ENCODE results near the gene NHERF1. TPM values are rescaled to one million over a fixed set of nuclear protein-coding genes. Genes with fewer than 3 reads are reported as not detected.

Gene NHERF1
- total and polyA plus RNA-seq, 4 donors = 13.8 to 79.1 (median 66.7) TPM

- no peak overlapping the region for H3K27ac ChIP-seq (ENCODE audit: low read depth, low read length)
- H3K27me3 ChIP-seq (ENCODE audit: control insufficient read depth, insufficient read depth, low read length) = no peaks in the 10 kb centered on the region
- H3K36me3 ChIP-seq (ENCODE audit: control insufficient read depth, insufficient read depth, low read length) = peaks cover 61% of the 10 kb centered on the region
- no peak overlapping the region for H3K4me3 ChIP-seq (ENCODE audit: low read depth, low read length)
- DNase-seq (ENCODE audit: low read depth in 4 of 6, low spot score in 6 of 6) = peak in 1 of 6 donors; percentile 60
- no peaks in the 10 kb centered on the region for H3K9me3 ChIP-seq (ENCODE audit: control insufficient read depth, insufficient read depth, low read length)
- 60% methylated on average over 16 of the region's 16 CpGs for WGBS (ENCODE audit: insufficient coverage)
- peaks cover 46% of the 10 kb centered on the region for H3K4me1 ChIP-seq (ENCODE audit: control insufficient read depth, insufficient read depth, low read length)
Observed at GRCh38 chr17:74770498-74771318, 22.3 kb downstream of the NHERF1 start.

GRCh38 chr17:74771319-74771914 is 23.0 kb downstream of the NHERF1 start:
- peaks cover 44% of the 10 kb centered on the region for H3K4me1 ChIP-seq (ENCODE audit: control insufficient read depth, insufficient read depth, low read length)
- 90% methylated on average over 8 of the region's 9 CpGs for WGBS (ENCODE audit: insufficient coverage)
- no peaks in the 10 kb centered on the region for H3K9me3 ChIP-seq (ENCODE audit: control insufficient read depth, insufficient read depth, low read length)
- DNase-seq (ENCODE audit: low read depth in 4 of 6, low spot score in 6 of 6) = no peak
- no peaks in the 10 kb centered on the region for H3K27me3 ChIP-seq (ENCODE audit: control insufficient read depth, insufficient read depth, low read length)
- no peak overlapping the region for H3K4me3 ChIP-seq (ENCODE audit: low read depth, low read length)
- H3K27ac ChIP-seq (ENCODE audit: low read depth, low read length) = no peak overlapping the region
- H3K36me3 ChIP-seq (ENCODE audit: control insufficient read depth, insufficient read depth, low read length) = peaks cover 61% of the 10 kb centered on the region

GRCh38 chr17:74772053-74772452 is 23.6 kb downstream of the NHERF1 start:
- H3K4me3 ChIP-seq (ENCODE audit: low read depth, low read length) = no peak overlapping the region
- H3K9me3 ChIP-seq (ENCODE audit: control insufficient read depth, insufficient read depth, low read length) = no peaks in the 10 kb centered on the region
- no peak for DNase-seq (ENCODE audit: low read depth in 4 of 6, low spot score in 6 of 6)
- H3K27me3 ChIP-seq (ENCODE audit: control insufficient read depth, insufficient read depth, low read length) = no peaks in the 10 kb centered on the region
- peaks cover 43% of the 10 kb centered on the region for H3K4me1 ChIP-seq (ENCODE audit: control insufficient read depth, insufficient read depth, low read length)
- H3K36me3 ChIP-seq (ENCODE audit: control insufficient read depth, insufficient read depth, low read length) = peaks cover 61% of the 10 kb centered on the region
- no peak overlapping the region for H3K27ac ChIP-seq (ENCODE audit: low read depth, low read length)
- WGBS (ENCODE audit: insufficient coverage) = 90% methylated on average over 12 of the region's 13 CpGs

GRCh38 chr17:74773414-74773813 is 25.0 kb downstream of the NHERF1 start:
- Histone ChIP-seq H3K27ac (ENCODE audit: low read depth, low read length) (no peak overlapping the region), H3K4me1 (ENCODE audit: control insufficient read depth, insufficient read depth, low read length) (peaks cover 34% of the 10 kb centered on the region), H3K4me3 (ENCODE audit: low read depth, low read length) (no peak overlapping the region), H3K9me3 (ENCODE audit: control insufficient read depth, insufficient read depth, low read length) (no peaks in the 10 kb centered on the region), H3K36me3 (ENCODE audit: control insufficient read depth, insufficient read depth, low read length) (peaks cover 53% of the 10 kb centered on the region), H3K27me3 (ENCODE audit: control insufficient read depth, insufficient read depth, low read length) (no peaks in the 10 kb centered on the region)
- 90% methylated on average over 5 of the region's 6 CpGs for WGBS (ENCODE audit: insufficient coverage)
- DNase-seq (ENCODE audit: low read depth in 4 of 6, low spot score in 6 of 6) = no peak

DNA sequence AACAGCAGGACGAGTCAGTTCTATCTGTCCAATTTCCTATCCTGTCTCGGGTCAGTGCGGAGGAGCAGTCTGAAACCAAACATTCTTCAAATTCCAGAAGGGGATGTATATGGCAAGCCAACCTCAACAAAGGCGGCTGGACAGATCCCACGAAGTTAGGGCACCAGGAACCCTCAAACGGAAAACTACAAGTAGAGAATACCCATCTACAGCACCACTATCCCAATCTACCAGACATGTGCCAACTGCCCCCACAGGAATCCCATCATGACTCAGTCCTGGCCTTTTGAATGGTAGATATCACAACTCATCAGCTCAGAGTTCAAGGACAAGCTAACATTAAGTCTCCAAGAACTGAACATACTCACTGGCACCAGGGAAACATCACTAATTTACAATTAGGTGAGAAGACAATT is 25.5 kb downstream of the NHERF1 start:
- no peak overlapping the region for H3K4me3 ChIP-seq (ENCODE audit: low read depth, low read length)
- H3K36me3 ChIP-seq (ENCODE audit: control insufficient read depth, insufficient read depth, low read length) = peaks cover 48% of the 10 kb centered on the region
- H3K4me1 ChIP-seq (ENCODE audit: control insufficient read depth, insufficient read depth, low read length) = peaks cover 29% of the 10 kb centered on the region
- no peaks in the 10 kb centered on the region for H3K27me3 ChIP-seq (ENCODE audit: control insufficient read depth, insufficient read depth, low read length)
- no peak overlapping the region for H3K27ac ChIP-seq (ENCODE audit: low read depth, low read length)
- WGBS (ENCODE audit: insufficient coverage) = 76% methylated on average over 6 of the region's 6 CpGs
- H3K9me3 ChIP-seq (ENCODE audit: control insufficient read depth, insufficient read depth, low read length) = no peaks in the 10 kb centered on the region
- no peak for DNase-seq (ENCODE audit: low read depth in 4 of 6, low spot score in 6 of 6)

DNA sequence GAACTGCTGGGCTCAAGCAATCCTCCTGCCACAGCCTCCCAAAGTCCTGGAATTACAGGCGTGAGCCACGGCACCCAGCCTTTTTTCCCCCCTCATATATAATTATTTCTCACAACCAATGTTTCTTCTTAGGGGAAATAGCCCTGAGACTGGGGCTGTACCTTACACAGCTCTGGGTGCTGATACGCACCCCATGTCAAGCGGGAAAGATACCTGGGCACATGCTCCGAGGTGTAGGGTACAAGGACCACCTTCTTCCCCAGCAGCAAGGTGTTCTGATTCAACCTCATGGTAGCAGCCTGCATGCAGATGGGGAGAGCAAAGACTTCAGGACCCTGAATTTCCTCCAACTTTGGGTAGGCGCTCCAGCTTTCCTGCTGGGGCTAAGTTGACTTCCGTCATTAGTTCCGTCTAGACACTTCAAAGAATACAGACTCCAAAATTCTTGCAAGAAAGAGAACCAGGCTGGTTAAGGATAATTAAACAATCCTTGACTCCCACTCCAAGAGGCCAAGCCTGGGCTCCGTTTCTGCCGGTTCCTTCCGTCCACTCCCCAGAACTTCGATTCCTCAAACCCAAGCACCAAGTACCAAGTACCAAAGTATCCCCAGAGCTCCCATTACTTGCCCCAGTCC is 27.1 kb downstream of the NHERF1 start:
- peaks cover 28% of the 10 kb centered on the region for H3K4me1 ChIP-seq (ENCODE audit: control insufficient read depth, insufficient read depth, low read length)
- H3K4me3 ChIP-seq (ENCODE audit: low read depth, low read length) = peak overlapping the region; percentile 79
- no peak for DNase-seq (ENCODE audit: low read depth in 4 of 6, low spot score in 6 of 6)
- no peaks in the 10 kb centered on the region for H3K27me3 ChIP-seq (ENCODE audit: control insufficient read depth, insufficient read depth, low read length)
- H3K27ac ChIP-seq (ENCODE audit: low read depth, low read length) = peak overlapping the region; percentile 75
- H3K36me3 ChIP-seq (ENCODE audit: control insufficient read depth, insufficient read depth, low read length) = peaks cover 46% of the 10 kb centered on the region
- WGBS (ENCODE audit: insufficient coverage) = 31% methylated on average over 11 of the region's 12 CpGs
- H3K9me3 ChIP-seq (ENCODE audit: control insufficient read depth, insufficient read depth, low read length) = no peaks in the 10 kb centered on the region

DNA sequence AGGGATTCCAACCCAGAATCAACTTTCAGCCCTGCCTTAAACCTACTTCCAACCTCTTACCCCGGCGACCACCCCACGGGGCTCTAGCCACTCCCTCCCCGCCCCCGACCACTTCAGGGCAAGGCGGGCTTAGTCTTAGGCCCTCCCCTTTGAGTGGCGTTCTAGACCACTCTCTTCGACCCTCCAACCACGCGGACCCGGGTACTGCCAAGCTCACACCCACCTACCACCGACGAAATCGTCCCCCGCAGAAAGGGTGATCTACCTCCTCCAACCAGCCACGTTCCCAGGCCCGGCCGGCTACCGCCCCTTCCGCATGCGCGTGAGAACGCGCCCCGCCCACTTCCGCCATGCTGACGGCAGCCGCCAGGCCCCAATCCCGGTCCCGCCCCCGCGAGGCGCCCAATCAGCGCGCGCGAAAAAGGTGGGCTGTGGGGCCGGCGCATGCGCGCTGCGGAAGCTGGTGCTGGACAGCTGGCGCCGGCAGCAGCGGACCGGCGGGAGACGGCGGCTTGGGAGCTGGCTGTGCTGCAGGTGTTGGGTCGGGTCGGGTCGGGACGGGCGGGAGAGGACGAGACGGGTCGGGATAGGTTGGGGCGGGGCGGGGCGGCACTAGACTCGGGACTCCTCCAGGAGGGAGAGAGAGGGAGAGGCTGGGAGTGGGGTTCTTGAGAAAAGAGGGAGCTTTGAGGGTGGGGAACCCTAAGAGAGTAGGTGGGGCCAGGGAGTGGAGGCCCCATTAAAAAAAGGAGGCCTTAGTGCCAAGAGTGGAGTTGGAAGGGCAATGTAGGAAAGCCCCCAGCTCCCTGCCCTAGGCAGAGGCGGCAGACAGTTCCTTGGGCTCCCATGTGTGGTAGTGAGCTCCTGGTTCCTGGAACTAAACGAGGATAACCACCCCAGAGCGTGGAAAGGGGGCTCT is 27.9 kb downstream of the NHERF1 start, which contains the start of gene NAT9:
Gene NAT9, minus strand, starts transcription at position 302 of the 919 bp plus-strand sequence. CDS start 647 bp downstream, outside the sequence.
- H3K9me3 ChIP-seq (ENCODE audit: control insufficient read depth, insufficient read depth, low read length) = no peaks in the 10 kb centered on the region

DNA sequence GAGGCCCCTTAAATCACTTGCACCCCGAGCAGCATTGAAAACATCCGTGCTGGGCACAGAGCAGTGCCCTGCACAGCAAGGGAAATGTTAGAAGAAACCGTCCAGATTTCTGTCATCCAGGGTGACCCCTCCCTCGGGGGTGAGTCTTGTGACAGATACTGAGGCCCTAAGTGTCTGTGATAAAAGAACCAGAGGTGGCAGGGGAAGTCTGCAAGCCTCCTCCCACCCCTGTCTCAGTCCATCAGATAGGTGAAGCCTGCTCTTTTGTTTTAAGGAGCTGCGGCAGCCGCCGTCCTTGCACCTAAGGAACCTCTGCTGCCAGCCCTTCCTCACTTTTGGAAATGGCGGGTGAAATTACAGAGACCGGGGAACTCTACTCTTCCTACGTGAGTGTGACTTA is 28.6 kb downstream of the NHERF1 start:
- H3K4me1 ChIP-seq (ENCODE audit: control insufficient read depth, insufficient read depth, low read length) = peaks cover 25% of the 10 kb centered on the region
- no peak for DNase-seq (ENCODE audit: low read depth in 4 of 6, low spot score in 6 of 6)
- H3K27ac ChIP-seq (ENCODE audit: low read depth, low read length) = no peak overlapping the region
- H3K36me3 ChIP-seq (ENCODE audit: control insufficient read depth, insufficient read depth, low read length) = peaks cover 36% of the 10 kb centered on the region
- H3K4me3 ChIP-seq (ENCODE audit: low read depth, low read length) = peak overlapping the region; percentile 72
- H3K27me3 ChIP-seq (ENCODE audit: control insufficient read depth, insufficient read depth, low read length) = no peaks in the 10 kb centered on the region
- WGBS (ENCODE audit: insufficient coverage) = 40% methylated on average over 9 of the region's 10 CpGs
- H3K9me3 ChIP-seq (ENCODE audit: control insufficient read depth, insufficient read depth, low read length) = no peaks in the 10 kb centered on the region

More for the DNA sequence above, 27.9 kb downstream of the NHERF1 start, which contains the start of gene NAT9:
- Histone ChIP-seq H3K4me1 (ENCODE audit: control insufficient read depth, insufficient read depth, low read length) (peaks cover 25% of the 10 kb centered on the region), H3K36me3 (ENCODE audit: control insufficient read depth, insufficient read depth, low read length) (peaks cover 39% of the 10 kb centered on the region), H3K27me3 (ENCODE audit: control insufficient read depth, insufficient read depth, low read length) (no peaks in the 10 kb centered on the region), H3K4me3 (ENCODE audit: low read depth, low read length) (peak within 1 kb of the TSS; percentile 79), H3K27ac (ENCODE audit: low read depth, low read length) (peak within 1 kb of the TSS; percentile 75)
- DNase-seq (ENCODE audit: low read depth in 4 of 6, low spot score in 6 of 6) = peak; percentile 86 to 99 (median 92)
- 0% methylated on average over 64 of the region's 64 CpGs for WGBS (ENCODE audit: insufficient coverage)

Measured in spinal cord (tissue), 10 donors.